Inflammatory macrophage treated with lipopolysaccharide for 1 hour (primary cell): ENCODE results near the gene PCAT6.
"Not testable (repeated sequence)": the region's sequence is repeated elsewhere in the genome, so short reads cannot be mapped to it uniquely, and the experiment has no call there.

Source experiments
- DNase-seq, 2 donors: peaks; one replicate each; pipeline ENCODE4 v3.0.0-alpha.2; 2020 to 2022

PCAT6 gene

GRCh38 chr1:202807926-202808757 lies 2.6 kb upstream of the PCAT6 start, which contains the start of gene KDM5B:
Gene KDM5B (minus strand): TSS chr1:202808421. CDS start chr1:202808305, 116 bp downstream.
- peak; percentile 37 to 40 for DNase-seq

GRCh38 chr1:202809597-202810159 lies 1.1 kb upstream of the PCAT6 start:
- no peak for DNase-seq

DNA sequence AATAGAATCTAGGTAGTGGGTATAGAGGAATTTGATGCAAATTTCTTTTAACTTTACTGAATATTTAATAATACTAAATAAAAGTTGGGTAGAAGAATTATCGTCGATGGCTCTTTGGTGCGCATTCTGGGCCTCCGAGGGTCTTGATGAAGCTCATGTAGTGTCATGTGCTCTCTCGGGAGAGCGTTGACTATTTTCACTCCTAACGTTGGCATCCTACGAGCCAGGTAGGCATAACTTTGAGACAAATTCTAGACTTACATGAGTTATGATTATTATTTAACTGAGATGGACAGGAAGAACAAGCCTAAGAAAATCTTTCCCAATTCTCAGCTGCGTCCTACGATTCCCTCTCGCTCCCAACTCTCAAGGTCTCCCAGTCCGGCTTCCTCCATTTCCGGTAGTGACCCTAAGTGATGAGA lies 550 bp upstream of the PCAT6 start:
- DNase-seq, result no peak

DNA sequence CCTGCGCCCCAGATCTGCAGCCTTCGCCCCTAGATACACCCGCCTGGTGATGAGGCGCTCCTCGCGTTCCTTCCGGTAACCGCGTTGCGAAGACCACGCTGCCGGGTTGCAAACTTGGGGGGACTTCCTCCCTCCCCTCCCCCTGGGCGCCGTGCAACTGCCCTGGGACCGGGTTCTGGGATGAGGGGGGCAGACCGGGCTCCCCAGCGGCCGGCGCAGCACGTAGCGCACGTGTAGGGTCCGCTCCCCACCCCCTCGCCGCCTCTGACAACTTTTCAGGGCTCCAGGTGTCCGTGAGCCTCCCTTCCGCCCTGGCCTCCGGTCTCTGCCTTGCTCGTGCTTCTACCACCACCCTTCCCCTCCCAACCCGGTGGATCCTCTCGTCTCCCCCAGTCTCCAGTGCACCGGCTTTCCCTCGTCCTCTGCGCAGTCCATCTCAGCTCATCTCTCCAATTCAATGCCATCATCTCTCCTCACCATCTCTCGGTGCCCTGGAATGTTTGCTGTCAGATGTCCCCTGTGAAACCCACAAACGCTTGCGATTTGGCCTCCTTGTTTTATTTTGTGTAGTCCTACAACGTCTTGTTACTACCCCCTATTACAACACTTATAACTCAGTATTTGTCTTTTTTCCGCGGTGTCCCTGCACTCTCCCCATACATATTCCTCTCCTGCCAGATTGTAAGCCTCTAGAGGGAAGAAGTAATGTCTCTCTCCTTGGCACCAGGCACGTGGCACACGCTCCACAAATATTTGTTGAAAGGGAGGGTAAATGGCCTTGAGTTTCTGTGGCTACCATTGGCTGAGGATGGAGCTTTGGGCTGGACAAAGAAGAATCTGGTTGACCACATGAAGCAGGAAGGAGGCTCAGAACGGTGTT lies 782 bp downstream of the PCAT6 start:
- DNase-seq, result no peak

DNA sequence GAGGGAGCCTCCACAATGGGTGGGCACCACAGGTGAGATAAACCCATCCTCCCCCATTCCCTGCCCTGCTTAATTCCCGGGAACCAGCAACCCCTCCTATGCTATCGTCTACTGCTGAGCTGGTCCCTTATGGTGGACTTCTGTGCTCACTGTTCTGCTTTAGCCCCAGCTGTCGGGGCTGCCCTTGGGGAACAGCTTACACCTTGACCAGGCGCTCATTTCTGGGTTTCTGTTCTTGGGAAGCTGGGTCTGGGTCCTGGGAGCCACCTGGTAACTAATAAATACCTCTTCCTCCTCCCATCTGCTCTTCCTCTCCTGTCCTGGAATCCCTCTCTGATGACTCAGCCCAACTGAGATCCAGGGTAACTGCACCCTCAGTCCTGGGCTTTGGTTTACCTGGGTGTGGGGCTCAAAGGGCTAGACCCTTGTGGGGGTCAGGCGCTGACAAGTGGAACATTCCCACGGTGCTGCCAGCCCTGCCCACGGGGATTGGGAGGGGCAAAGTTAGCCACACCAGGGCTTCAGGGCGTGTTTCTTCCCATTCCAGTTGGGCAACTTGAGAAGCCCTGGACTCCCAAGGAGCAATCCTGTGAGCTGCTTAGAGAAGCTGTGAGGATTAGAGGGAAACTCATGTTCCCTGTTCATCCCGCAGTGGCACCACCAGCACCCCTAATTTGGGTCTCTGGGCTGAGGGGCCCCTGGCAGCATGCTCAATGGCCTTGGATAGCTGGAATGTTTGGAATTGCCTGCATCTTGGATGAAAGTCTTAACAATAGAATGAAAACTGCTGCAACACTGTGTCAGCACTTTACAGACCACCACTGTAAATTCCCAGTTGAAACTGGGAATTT lies 1.6 kb downstream of the PCAT6 start:
- no peak for DNase-seq

DNA sequence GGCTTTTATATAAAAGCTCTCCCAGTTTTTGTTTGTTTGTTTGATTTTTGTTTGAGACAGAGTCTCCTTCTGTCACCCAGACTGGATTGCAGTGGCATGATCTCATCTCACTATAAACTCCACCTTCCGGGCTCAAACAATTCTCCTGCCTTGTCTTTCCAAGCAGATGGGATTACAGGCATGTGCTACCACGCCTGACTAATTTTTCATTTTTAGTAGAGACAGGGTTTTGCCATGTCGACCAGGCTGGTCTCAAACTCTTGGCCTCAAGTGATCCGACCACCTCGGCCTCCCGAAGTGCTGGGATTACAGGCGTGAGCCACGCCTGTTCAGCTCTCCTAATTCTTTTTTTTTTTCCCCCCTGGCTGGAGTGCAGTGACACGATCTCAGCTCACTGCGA lies 4.4 kb downstream of the PCAT6 start:
- DNase-seq, result no peak

DNA sequence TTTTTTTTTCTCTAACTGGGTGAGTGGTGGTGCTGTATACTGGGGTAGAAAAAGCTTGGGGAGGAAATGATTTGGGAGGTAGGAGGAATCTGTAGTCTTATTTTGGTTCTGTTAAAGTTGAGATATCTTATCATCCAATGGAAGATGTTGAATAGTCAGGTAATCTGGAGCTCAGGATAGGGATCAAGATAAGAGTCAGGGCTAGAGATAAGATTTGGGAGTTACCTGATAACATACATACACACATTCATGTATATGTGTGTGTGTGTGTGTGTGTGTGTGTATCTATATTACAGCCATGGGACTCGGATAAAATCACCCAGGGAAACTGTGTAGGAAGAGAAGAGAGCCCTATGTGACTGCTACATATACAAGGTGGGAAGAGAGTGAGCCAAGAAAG lies 8.1 kb downstream of the PCAT6 start:
- DNase-seq, result no peak

GRCh38 chr1:202821467-202821866 lies 10.7 kb downstream of the PCAT6 start:
- no peak for DNase-seq

DNA sequence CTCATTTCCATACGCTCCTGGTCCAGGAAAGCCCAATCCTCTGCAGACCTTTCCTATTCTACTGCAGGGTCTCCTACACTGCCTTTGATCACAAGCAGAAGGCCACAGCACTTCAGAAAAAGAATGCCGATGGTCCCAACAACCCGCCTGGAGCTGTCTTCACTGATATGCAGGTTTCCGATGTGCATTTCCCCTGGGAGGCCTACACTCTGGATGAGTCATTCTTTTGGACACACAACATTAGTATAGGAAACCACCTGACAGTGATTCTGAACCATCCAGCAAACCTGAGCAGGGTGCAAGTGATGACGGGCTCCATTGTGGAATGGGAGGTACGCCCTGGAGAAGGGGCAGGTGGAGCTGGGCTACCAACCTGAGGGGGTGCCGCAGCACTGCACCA lies 15.0 kb downstream of the PCAT6 start:
- DNase-seq, result no peak

GRCh38 chr1:202829223-202829622 lies 18.5 kb downstream of the PCAT6 start:
- DNase-seq, result not testable (repeated sequence)

DNA sequence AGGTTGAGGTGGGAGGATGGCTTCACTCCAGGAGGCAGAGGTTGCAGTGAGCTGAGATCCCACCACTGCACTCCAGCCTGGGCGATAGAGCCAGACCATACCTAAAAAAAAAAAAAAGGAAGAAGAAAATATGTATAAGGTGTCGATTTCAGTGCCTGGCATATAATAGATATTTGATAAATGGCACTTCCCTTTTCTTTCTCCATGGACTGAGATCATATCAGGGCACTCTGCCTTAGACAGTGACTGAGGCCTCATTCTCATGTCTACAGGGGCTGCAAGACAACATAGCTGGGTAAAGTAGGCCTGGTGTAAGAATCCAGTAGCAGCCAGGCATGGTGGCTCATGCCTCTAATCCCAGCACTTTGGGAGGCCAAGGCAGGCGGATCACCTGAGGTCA lies 21.2 kb downstream of the PCAT6 start:
- no peak for DNase-seq

GRCh38 chr1:202834771-202835547 lies 24.2 kb downstream of the PCAT6 start:
- DNase-seq, result no peak

- DNase-seq, result peak; percentile 29 to 37
Measured at GRCh38 chr1:202835548-202836072, 24.9 kb downstream of the PCAT6 start.

DNA sequence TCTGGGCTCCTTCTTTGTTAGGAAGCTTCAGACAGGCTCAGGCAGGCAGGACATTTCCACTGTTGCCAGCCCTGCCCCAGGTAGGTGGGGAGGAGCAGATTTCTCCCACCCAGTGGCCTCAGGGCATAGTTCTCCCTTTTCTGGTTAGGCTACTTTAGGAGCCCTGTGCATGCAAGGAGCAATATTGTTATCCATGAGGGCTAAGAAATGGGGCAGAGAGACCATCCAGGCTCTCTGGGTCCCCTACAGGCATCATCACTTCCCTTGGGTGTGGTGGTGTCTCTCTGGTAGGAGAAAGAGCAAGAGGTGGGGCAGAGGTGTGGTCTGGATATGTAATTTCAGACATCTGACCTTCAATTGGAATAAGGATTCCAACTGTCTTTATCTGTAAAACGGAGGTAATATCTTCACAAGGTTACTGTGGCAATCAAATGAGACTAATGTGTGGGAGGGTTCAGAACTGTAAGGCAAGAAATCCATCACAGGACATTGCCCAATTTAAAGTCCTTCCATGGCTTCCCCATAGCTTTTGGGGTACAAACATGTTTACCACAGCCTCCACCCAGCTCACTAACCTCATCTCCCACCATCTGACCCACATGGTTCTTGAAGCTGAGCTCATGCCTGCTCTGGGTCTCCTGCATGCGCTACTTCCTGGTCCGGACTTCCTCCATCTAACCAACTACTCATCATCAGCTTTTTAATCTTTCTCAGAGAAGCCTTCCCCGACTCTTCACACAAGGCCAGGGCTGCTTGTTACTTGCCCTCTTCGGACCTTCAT lies 26.1 kb downstream of the PCAT6 start:
- DNase-seq, result peak; percentile 82 to 98

DNA sequence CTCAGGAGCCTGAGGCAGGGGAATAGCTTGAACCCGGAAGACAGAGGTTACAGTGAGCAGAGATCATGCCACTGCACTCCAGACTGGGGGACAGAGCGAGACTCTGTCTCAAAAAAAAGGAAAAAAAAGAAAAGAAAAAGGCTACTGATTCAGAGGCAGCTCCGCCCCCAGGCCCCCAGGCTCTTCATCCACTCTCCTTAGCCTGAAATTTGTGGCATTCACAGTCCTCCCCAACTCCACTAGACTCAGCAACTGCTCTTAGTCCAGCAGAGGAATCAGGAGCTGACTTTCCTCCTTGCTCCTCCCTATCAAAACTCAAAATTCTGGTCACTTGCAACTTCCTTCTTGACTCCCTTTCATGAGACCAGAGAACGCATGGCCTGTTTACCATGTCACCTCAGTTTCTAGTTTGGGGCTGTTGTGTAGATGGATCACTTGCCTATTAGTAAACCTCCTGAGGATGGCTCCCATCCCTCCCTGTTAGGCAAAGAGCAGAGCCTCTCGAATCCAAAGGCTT lies 27.1 kb downstream of the PCAT6 start:
- peak in 1 of 2 donors; percentile 22 for DNase-seq

- DNase-seq, result no peak
Measured at GRCh38 chr1:202843081-202843480, 32.3 kb downstream of the PCAT6 start.

DNA sequence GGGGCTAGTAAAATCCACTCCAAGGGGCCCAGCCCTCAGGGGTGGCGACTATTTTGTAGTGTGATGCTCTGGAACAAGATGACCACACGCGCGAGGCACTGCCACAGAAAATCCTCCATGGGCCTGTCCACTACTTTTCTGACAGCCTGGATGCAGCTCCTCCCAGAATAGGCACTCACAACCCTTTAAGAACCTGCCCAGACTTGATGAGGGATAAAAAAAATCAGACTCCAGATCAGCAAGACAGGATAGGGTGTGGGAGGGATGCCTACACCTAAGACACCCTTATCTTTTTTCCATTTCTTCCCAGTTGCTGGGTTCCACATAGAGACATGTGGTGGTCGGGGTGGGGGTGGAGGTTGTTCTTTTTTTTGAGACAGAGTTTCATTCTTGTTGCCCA lies 33.5 kb downstream of the PCAT6 start:
- DNase-seq, result no peak

GRCh38 chr1:202844935-202845334 lies 34.2 kb downstream of the PCAT6 start:
- no peak for DNase-seq

- DNase-seq, result no peak
Measured at GRCh38 chr1:202848191-202848542, 37.4 kb downstream of the PCAT6 start.

DNA sequence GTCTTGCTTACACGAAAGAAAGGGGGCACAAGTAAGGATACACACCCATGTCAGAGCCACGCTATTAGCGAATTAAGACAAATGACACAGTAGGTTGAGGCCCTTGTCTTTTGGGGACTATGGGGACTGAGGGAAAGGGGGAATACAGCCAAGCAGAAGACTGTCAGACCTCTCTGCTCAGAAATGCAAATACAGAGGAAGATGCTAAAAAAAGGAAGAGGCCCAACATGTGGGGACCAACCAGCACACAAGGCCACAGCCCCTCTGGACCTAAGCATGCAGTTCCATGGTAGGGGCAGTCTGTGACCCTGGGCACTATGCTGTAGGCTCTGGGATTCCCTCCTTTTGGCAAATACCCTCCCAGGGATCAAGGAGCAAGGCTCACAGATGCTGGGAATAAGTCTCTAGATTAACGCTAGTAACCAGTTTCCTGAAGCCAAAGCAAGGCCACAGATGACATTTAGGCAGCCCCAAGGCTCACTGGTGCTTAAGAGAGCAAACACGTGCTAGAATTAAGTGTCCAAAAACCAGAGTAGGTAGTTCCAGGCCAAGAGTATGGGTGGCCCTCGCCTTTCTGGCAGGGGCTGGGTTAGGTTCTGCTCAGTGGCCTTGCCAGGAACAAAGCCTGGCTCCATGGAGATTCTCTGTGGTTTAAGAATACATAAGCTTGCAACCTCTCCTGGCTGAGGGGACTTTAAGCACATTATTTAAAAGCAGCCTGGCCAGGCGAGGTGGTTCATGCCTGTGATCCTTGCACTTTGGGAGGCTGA lies 40.0 kb downstream of the PCAT6 start:
- no peak for DNase-seq
